LNCaP clone FGC (cell line): ENCODE results near the gene GOLGA7B.

Source experiments
- DNase-seq: peaks from one replicate; pipeline ENCODE4 v3.0.0-alpha.2; 2011; ENCODE audit warnings: low read depth
- H3K4me3 ChIP-seq: 2 replicates; pipeline ENCODE4 v1.5.1; 2011; ENCODE audit warnings: mild to moderate bottlenecking, low read depth, low read length, control low read depth
- TF ChIP-seq, protein P1 (sequence below): IDR thresholded peaks from 2 replicates; pipeline ENCODE4 v1.5.1; 2012; ENCODE audit warnings: mild to moderate bottlenecking; ENCODE audit not compliant: control insufficient read depth, insufficient read depth; ENCODE audit errors: extremely low read depth

GOLGA7B gene

DNA sequence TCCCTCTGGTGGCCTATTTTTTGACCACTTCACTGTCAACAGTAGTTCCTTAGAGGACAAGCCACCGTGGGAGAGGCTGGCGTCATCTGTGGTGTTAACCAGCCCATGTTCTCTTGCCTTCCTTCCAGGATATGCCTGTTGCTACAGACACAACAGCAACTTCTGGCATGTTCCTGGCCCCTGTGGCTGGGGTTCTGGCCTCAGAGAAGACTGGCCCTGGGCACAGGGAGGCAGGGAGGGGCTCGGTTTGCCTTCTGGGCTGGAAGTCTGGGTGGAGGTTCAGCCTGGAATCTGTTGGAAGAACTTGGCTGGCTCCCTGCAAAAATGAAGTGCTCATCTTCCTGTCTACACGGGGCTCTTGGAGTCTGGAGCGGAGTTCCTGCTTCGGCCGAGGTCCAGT lies 25.7 kb downstream of the GOLGA7B start:
- TF ChIP-seq, protein P1, sequence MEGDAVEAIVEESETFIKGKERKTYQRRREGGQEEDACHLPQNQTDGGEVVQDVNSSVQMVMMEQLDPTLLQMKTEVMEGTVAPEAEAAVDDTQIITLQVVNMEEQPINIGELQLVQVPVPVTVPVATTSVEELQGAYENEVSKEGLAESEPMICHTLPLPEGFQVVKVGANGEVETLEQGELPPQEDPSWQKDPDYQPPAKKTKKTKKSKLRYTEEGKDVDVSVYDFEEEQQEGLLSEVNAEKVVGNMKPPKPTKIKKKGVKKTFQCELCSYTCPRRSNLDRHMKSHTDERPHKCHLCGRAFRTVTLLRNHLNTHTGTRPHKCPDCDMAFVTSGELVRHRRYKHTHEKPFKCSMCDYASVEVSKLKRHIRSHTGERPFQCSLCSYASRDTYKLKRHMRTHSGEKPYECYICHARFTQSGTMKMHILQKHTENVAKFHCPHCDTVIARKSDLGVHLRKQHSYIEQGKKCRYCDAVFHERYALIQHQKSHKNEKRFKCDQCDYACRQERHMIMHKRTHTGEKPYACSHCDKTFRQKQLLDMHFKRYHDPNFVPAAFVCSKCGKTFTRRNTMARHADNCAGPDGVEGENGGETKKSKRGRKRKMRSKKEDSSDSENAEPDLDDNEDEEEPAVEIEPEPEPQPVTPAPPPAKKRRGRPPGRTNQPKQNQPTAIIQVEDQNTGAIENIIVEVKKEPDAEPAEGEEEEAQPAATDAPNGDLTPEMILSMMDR, result no peak
- H3K4me3 ChIP-seq, result no peak overlapping the region
- no peak for DNase-seq

DNA sequence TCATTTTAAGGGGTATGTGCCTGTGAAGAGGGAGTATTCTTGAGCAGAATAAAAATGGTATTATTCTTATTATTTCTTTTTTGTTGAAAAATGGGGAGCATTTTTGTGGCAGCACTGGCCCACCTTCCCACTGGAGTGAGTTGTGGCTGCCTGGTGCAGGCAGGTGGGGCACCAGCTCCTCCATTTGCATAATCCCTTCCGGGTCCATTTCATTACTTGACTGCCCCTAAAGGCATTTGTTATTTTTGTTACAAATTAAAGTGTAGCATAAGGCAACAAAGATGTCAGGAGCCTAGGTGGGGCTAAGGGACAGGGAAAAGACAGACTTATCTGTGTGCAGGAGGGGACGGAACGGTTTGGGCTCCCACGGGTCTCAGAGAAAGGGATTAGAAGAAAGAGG lies 26.8 kb downstream of the GOLGA7B start:
- no peak overlapping the region for H3K4me3 ChIP-seq
- TF ChIP-seq, protein P1, result no peak
- DNase-seq, result no peak

DNA sequence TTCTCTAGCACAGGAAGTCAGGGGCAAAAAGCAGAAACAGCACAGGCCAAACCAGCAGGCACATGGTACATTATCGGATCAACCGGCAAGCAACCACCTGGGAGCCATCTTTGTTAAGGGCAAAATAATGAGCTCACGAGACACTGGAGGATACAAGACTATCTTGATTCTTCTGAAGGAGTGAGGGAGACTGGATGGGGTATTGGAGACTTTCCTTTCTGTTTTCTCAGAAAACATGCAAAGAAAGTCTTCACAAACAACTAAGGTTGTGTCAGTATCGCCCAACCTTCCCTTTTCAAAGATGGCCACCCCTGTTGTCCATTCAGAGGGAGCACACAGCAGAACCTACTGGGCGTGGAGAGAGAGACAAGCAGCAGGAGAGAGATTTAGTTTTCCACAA lies 29.6 kb downstream of the GOLGA7B start:
- TF ChIP-seq, protein P1, result no peak

DNA sequence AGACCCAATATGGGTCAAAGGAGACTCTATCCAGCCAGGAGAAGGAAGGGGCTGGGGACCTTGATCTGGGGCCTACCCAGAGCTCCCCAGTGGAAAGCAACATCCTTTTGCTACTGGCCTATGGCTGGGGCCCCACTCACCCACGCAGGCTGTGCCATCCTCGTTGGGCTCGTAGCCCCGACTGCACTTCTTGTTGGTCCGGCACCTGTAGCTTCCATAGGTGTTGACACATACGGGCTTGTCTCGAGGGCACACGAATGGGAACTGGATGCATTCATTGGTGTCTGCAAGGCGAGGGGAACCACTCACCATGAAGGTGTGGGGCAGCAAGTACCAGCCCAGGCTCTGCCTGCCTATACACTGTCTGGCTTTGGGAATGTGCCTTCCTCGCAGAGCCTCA lies 30.5 kb downstream of the GOLGA7B start:
- DNase-seq, result no peak
- TF ChIP-seq, protein P1, result no peak
- H3K4me3 ChIP-seq, result no peak overlapping the region

More for the DNA sequence above, 29.6 kb downstream of the GOLGA7B start:
- no peak for DNase-seq
- no peak overlapping the region for H3K4me3 ChIP-seq

DNA sequence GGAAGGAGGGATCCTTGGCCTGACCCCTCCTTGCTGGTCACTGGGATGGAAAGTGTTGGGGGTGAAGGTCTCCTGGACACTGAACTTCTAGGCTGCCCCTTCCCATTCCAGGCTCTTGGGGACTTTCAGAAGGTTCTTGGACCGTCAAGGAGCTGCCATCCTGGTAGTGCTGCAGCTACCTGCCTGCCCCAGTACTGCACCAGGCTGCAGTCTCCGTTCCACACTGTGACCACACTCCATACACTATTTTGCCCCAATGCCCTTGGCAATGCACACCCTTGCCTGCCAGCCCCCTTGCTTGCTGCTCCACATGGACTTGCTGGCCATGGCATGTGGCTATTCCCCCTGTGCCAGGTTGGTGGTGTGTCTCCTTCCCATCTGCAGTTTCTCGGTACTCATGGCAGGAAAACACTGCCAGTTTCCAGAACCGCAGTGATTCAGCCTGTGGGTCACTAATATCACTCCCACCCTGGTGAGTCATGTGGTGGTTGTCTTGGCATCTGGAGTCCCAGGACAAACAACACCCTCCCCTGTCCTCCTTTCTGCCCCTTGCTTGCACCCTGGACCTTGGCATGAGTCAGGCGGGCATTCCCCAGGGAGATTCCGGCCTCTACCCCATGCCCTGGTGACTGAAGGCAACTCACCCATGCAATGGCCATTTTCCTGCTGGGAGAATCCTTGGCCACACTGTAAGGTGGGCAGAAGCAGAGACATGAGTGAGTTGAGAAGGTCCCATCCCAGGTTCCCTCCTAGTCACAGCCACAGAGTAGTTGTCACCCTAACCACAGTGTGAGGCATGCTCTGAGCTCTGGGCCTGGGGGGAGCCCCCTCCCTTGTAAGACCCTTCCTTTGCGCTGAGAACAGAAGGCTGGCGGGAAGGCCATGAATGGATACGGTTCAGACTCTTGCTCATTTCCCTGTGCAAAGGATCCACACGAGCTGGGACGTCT lies 32.8 kb downstream of the GOLGA7B start:
- no peak for DNase-seq
- no peak overlapping the region for H3K4me3 ChIP-seq
- TF ChIP-seq, protein P1, result no peak

DNA sequence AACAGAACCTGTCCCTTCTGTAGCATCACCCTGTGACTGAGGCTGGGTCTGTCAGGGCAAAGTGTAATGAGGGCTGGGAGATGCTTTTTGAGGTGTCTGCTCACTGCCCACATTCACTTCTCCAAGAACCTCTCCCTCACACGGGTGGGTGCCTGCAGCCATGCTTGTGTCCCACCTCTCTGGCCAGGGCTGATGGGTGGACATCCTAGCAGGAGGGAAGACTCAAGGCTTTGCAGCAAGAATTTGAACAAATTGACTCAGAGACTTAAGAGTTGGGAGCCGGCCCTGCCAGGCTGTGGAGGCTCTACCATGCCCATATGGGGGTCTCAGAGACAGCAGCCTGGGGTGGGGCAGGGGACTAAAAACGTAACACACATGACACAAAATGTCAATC lies 33.4 kb downstream of the GOLGA7B start:
- DNase-seq, result no peak
- TF ChIP-seq, protein P1, result no peak
- no peak overlapping the region for H3K4me3 ChIP-seq
